ENCODE results near the gene SORCS2.

DNA sequence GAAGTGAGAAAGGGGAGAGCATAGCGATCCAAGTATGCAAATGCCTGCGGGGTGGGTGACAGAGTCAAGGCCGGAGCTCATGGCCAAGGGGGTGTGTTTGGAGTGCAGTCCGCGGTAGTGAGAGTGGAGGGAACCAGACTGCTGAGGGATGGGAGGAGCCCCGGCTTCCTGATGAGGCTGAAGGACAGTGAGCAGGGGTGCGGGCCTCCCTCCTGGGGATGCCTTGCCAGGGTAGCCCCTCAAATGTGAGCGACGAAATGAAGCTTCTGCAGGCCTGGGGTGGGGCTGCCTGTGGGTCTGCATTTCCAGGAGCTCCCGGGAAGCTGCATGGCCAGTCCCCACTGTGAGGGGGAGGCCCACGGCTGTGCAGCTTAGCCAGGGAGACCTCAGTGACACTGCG is 197.4 kb downstream of the SORCS2 start:
- TF ChIP-seq, protein P1, sequence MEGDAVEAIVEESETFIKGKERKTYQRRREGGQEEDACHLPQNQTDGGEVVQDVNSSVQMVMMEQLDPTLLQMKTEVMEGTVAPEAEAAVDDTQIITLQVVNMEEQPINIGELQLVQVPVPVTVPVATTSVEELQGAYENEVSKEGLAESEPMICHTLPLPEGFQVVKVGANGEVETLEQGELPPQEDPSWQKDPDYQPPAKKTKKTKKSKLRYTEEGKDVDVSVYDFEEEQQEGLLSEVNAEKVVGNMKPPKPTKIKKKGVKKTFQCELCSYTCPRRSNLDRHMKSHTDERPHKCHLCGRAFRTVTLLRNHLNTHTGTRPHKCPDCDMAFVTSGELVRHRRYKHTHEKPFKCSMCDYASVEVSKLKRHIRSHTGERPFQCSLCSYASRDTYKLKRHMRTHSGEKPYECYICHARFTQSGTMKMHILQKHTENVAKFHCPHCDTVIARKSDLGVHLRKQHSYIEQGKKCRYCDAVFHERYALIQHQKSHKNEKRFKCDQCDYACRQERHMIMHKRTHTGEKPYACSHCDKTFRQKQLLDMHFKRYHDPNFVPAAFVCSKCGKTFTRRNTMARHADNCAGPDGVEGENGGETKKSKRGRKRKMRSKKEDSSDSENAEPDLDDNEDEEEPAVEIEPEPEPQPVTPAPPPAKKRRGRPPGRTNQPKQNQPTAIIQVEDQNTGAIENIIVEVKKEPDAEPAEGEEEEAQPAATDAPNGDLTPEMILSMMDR (IDR thresholded peaks at IDR 0.05): no peak
- no peak for TF ChIP-seq POLR2A (IDR thresholded peaks at IDR 0.05)

Data from Peyer's patch (tissue), 4 donors.